SU-DHL-6 (cell line): ENCODE data around the gene PRICKLE2.
"Not testable (repeated sequence)": the region's sequence is repeated elsewhere in the genome, so short reads cannot be mapped to it uniquely, and the experiment has no call there.

Source experiments
- H2AFZ ChIP-seq: fragments of 200-600 bp; sonication (generic); 2 replicates; pipeline ENCODE4 v1.6.1; 2014; ENCODE audit warnings: low read depth, mild to moderate bottlenecking, moderate library complexity, mixed read lengths, antibody characterized with exemption, low read length; ENCODE audit not compliant: severe bottlenecking
- H3F3A ChIP-seq: fragments of 200-600 bp; shearing (Covaris generic); 2 replicates; pipeline ENCODE4 v1.6.0; 2016; ENCODE audit warnings: antibody characterized with exemption, mild to moderate bottlenecking; ENCODE audit not compliant: insufficient read depth
- H3K27ac ChIP-seq: fragments of 200-600 bp; sonication (generic); 2 replicates; pipeline ENCODE4 v1.5.1; 2016; ENCODE audit warnings: low read depth, mild to moderate bottlenecking, low read length, moderate library complexity, mixed read lengths
- H3K27me3 ChIP-seq: fragments of 200-600 bp; sonication (generic), shearing (Covaris generic); 2 replicates; pipeline ENCODE4 v1.6.0; 2014; ENCODE audit warnings: mild to moderate bottlenecking, low read length
- H3K36me3 ChIP-seq: fragments of 200-600 bp; sonication (generic); 2 replicates; pipeline ENCODE4 v1.6.1; 2014; ENCODE audit warnings: mild to moderate bottlenecking, low read length, mixed read lengths
- H3K4me2 ChIP-seq: fragments of 300-600, 200-600 bp; shearing (Covaris generic), sonication (generic); 2 replicates; pipeline ENCODE4 v1.6.0; 2014; ENCODE audit warnings: low read length, low read depth, mild to moderate bottlenecking; ENCODE audit not compliant: poor library complexity, severe bottlenecking
- H3K4me3 ChIP-seq: fragments of 200-600 bp; sonication (generic); 2 replicates; pipeline ENCODE4 v1.5.1; 2014; ENCODE audit warnings: antibody characterized with exemption, low read length, mild to moderate bottlenecking, mixed read lengths; ENCODE audit not compliant: insufficient read depth, poor library complexity, severe bottlenecking
- H3K79me2 ChIP-seq: fragments of 200-600 bp; sonication (generic); 2 replicates; pipeline ENCODE4 v1.6.1; 2014; ENCODE audit warnings: mild to moderate bottlenecking, low read length, moderate library complexity; ENCODE audit not compliant: insufficient read depth
- H3K9ac ChIP-seq: fragments of 200-600 bp; sonication (generic); 2 replicates; pipeline ENCODE4 v1.7.0; 2014; ENCODE audit warnings: mild to moderate bottlenecking, low read length
- H3K9me2 ChIP-seq: fragments of 200-600 bp; sonication (generic); replicated peaks from 2 replicates; pipeline ENCODE4 v1.6.1; 2014; ENCODE audit warnings: low read length; ENCODE audit not compliant: insufficient read depth
- H3K9me3 ChIP-seq: fragments of 200-600 bp; sonication (generic); 2 replicates; pipeline ENCODE4 v1.6.1; 2014; ENCODE audit warnings: low read length, mixed read lengths; ENCODE audit not compliant: insufficient read depth
- H4K20me1 ChIP-seq: fragments of 200-600 bp; sonication (generic); 2 replicates; pipeline ENCODE4 v1.6.1; 2014; ENCODE audit warnings: low read depth, mild to moderate bottlenecking, antibody characterized with exemption, low read length, moderate library complexity, mixed read lengths
- EZH2phosphoT487 ChIP-seq: fragments of 200-600 bp; sonication (generic), shearing (Covaris generic); conservative IDR thresholded peaks from 2 replicates; pipeline ENCODE4 v1.6.1; 2018; ENCODE audit warnings: mild to moderate bottlenecking, antibody characterized with exemption, low read length, moderate library complexity, mixed read lengths
- TF ChIP-seq, protein P1 (sequence below): fragments of 200-600 bp; sonication (generic); IDR thresholded peaks from one replicate; pipeline ENCODE4 v1.5.1; 2017; ENCODE audit warnings: antibody characterized with exemption, mild to moderate bottlenecking, low read length, moderate library complexity; ENCODE audit not compliant: insufficient read depth, poor library complexity, severe bottlenecking

Gene PRICKLE2

DNA sequence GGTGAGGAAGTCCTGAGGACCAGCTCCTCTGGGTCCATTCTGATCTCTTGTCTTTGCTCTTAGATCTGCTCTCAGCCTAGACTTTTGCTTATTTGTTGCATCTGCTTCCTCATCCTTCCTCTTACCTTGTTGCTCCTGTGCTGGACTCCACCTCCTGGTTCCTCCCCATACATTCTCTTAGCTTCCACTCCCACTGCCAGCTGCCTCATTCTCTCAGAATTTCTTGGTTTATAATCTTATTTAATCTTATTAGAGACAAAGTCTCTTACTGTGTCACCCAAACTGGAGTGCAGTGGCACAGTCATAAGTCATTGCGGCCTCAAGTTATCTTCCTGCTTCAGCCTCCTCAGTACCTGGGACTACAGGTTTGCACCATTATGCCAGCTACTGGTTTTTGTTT, 133.8 kb downstream of the PRICKLE2 start:
- Histone ChIP-seq H3K79me2 (no peaks in the 10 kb centered on the region), H3K9me2 (no peaks in the 10 kb centered on the region), H2AFZ (no peak overlapping the region), H3K27ac (no peak overlapping the region), H3K9me3 (no peaks in the 10 kb centered on the region), H3K36me3 (no peaks in the 10 kb centered on the region), H3K4me2 (no peak overlapping the region), H3K27me3 (no peaks in the 10 kb centered on the region), H3F3A (no peaks in the 10 kb centered on the region), H3K4me3 (no peak overlapping the region), H3K9ac (no peak overlapping the region), H4K20me1 (no peaks in the 10 kb centered on the region)
- TF ChIP-seq, protein P1, sequence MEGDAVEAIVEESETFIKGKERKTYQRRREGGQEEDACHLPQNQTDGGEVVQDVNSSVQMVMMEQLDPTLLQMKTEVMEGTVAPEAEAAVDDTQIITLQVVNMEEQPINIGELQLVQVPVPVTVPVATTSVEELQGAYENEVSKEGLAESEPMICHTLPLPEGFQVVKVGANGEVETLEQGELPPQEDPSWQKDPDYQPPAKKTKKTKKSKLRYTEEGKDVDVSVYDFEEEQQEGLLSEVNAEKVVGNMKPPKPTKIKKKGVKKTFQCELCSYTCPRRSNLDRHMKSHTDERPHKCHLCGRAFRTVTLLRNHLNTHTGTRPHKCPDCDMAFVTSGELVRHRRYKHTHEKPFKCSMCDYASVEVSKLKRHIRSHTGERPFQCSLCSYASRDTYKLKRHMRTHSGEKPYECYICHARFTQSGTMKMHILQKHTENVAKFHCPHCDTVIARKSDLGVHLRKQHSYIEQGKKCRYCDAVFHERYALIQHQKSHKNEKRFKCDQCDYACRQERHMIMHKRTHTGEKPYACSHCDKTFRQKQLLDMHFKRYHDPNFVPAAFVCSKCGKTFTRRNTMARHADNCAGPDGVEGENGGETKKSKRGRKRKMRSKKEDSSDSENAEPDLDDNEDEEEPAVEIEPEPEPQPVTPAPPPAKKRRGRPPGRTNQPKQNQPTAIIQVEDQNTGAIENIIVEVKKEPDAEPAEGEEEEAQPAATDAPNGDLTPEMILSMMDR = no peak
- TF ChIP-seq EZH2phosphoT487 = no peak

DNA sequence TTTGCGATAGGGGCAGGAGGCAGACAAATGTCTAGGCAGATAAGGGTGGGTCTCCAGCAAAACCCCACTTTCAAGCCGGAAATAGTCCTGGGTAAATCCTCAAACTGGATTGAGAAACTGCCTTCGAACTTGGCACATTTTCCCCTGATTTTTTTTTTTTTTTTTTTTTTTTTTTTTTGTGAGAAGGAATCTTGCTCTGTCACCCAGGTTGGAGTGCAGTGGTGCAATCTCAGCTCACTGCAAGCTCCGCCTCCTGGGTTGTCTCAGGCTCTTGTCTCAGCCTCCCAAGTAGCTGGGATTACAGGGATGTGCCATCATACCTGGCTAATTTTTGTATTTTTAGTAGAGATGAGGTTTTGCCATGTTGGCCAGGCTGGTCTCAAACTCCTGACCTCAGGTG, 135.9 kb downstream of the PRICKLE2 start:
- H3K9me3 ChIP-seq, H3F3A ChIP-seq, H3K4me2 ChIP-seq, H3K9ac ChIP-seq, H3K79me2 ChIP-seq, H3K27me3 ChIP-seq, H4K20me1 ChIP-seq, H2AFZ ChIP-seq, H3K9me2 ChIP-seq, H3K4me3 ChIP-seq, H3K36me3 ChIP-seq, H3K27ac ChIP-seq: not testable (repeated sequence)

DNA sequence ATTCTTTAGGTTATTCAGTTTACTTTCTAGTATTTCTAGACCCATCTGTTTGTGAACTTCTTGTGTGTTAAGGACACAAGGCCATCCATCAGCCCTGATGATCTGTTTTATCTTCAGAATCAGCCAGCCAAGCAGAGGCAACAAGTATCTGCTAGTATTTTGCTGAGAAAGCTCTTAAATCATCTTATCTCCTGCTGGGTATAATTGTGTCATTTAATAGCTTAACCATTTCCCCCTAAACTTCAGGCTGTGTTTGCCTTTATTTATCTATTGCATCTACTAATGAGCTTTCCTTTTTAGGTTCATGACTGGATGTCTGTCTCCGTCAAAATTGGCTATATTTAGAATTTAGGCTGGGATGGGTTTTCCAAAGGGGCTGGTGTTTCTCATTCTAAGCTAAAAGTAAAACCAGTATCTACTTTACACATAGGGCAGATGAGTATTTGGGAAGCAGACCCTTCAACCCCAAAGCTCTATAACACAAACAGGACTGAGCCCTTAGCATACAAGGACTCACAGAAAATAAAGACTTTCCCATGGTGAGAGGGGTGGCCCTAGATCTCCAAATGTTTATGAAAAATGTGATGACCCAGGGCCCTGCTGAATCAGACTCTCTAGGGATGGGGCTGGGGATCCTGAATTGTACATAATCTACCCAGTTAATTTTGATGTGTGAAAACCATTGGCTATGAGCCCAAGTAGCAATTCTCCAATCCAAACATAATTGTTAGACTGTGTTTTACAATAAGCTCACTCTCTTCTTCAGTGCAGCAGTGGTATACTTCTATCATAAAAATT, 136.7 kb downstream of the PRICKLE2 start:
- TF ChIP-seq, protein P1 = no peak
- TF ChIP-seq EZH2phosphoT487 = no peak
- H3K79me2 ChIP-seq = no peaks in the 10 kb centered on the region
- H3K4me2 ChIP-seq = no peak overlapping the region
- no peaks in the 10 kb centered on the region for H3F3A ChIP-seq
- no peak overlapping the region for H2AFZ ChIP-seq
- H3K27ac ChIP-seq = no peak overlapping the region
- H3K9ac ChIP-seq = no peak overlapping the region
- H3K9me3 ChIP-seq = no peaks in the 10 kb centered on the region
- H3K27me3 ChIP-seq = no peaks in the 10 kb centered on the region
- no peak overlapping the region for H3K4me3 ChIP-seq
- H3K9me2 ChIP-seq = no peaks in the 10 kb centered on the region
- no peaks in the 10 kb centered on the region for H4K20me1 ChIP-seq
- H3K36me3 ChIP-seq = no peaks in the 10 kb centered on the region

DNA sequence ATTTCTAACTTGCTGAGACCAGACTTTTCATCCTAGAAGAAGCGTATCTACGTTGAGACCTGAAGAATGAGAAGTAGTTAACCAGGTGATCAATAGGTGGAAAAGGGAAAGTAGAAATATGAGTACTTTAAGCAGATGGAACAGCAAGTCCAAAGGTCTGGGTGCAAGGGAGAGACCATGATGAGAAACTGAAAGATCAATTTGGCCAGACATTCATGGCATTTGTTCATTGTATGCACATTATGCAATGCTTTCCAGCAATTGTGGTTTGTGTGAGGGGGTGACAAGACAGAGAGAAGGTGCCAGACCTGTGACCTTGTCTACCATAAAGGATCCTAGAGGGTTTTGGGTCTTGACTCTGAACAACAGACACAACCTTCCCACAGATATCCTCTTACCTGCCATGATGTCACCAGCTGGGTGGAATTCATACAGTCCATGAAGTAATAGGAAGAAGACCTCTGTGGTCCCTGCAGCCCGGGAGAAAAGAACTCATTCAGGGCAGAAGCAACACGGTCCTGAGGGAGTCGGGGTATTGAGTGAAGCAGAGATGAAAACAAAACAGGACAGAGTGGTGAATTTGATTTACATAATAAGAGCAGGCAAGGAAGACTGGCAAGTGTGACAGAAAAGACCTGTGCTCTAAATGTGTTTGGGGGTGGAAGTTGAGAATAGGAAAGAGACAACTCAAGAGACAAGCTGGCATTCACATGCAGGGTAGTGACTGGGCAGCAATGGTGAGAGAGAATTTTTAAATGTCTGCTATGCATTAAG, 138.6 kb downstream of the PRICKLE2 start:
- Histone ChIP-seq H3K36me3 (no peaks in the 10 kb centered on the region), H3K27me3 (no peaks in the 10 kb centered on the region), H3K4me2 (no peak overlapping the region), H3K27ac (no peak overlapping the region), H3K9me2 (no peaks in the 10 kb centered on the region), H3K9ac (no peak overlapping the region), H3K4me3 (no peak overlapping the region), H4K20me1 (no peaks in the 10 kb centered on the region), H3K79me2 (no peaks in the 10 kb centered on the region), H3F3A (no peaks in the 10 kb centered on the region), H3K9me3 (no peaks in the 10 kb centered on the region), H2AFZ (no peak overlapping the region)
- TF ChIP-seq, protein P1 = no peak
- no peak for TF ChIP-seq EZH2phosphoT487
